Endothelial cell (in vitro differentiated cells): Measurements from ENCODE around the gene ADCY7. TPM values are rescaled to one million over a fixed set of nuclear protein-coding genes. Genes with fewer than 3 reads are reported as not detected.

ENCODE experiments used
- DNase-seq: peaks from one replicate; pipeline ENCODE4 v3.0.0; 2021; ENCODE audit warnings: low spot score
- H3K27ac Mint-ChIP-seq: one replicate; pipeline ENCODE4 v1.8.0; 2021; ENCODE audit warnings: mixed read lengths, inconsistent platforms; ENCODE audit not compliant: unreplicated experiment
- H3K27me3 Mint-ChIP-seq: one replicate; pipeline ENCODE4 v1.8.0; 2021; ENCODE audit warnings: mild to moderate bottlenecking, moderate library complexity, mixed read lengths, inconsistent platforms; ENCODE audit not compliant: unreplicated experiment
- H3K36me3 Mint-ChIP-seq: one replicate; pipeline ENCODE4 v1.8.0; 2021; ENCODE audit warnings: mild to moderate bottlenecking, low read depth, mixed read lengths, inconsistent platforms; ENCODE audit not compliant: unreplicated experiment
- H3K4me1 Mint-ChIP-seq: one replicate; pipeline ENCODE4 v1.8.0; 2021; ENCODE audit warnings: mild to moderate bottlenecking, mixed read lengths, inconsistent platforms; ENCODE audit not compliant: unreplicated experiment
- H3K4me3 Mint-ChIP-seq: one replicate; pipeline ENCODE4 v1.8.0; 2021; ENCODE audit warnings: mild to moderate bottlenecking, mixed read lengths, inconsistent platforms; ENCODE audit not compliant: unreplicated experiment
- H3K9me3 Mint-ChIP-seq: one replicate; pipeline ENCODE4 v1.8.0; 2021; ENCODE audit warnings: mixed read lengths, inconsistent platforms; ENCODE audit not compliant: unreplicated experiment
- total RNA-seq: library from RNA; stranded (reverse); fragmentation: NEBNext Ultra II Directional; extraction: Animal tissue kit (Norgen Biotek cat#: 25700); gene quantifications from one replicate; pipeline ENCODE4 v1.2.1, GENCODE V29; 2021; ENCODE audit not compliant: unreplicated experiment
- TF ChIP-seq, protein P1 (sequence below): fragments of 200-600 bp; sonication (generic); IDR thresholded peaks from one replicate; pipeline ENCODE4 v1.5.0; 2021; ENCODE audit warnings: antibody characterized with exemption; ENCODE audit not compliant: unreplicated experiment

ADCY7 gene
- total RNA-seq, 1 donor from 2014 or later = 3.2 TPM

DNA sequence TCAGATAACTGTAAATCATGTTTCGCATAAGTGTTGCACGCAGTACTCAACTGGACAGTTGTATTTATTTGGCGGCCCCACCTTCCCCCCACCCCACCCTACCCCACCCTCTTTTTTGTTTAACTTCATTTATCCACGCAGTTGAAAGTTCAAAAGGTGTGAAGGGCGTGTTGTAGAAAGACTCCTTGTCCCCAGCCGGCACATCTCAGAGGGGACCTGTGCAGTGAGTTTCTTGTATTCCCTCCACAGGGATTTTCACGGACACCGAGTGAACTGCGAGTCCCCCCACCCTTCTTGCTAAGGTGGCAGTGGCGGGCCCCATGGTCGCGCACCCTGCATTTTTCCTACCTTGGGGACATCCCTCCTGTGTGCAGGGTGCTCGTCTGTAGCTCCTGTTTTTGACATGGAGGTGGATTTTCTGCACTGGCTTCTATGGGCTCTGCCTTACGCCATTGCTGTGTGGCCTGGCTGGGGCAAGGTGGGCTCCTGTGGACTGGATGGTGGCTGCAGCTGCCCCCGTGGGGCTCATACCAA lies 36.2 kb downstream of the ADCY7 start:
- peaks cover 6% of the 10 kb centered on the region for H3K27me3 Mint-ChIP-seq
- no peaks in the 10 kb centered on the region for H3K9me3 Mint-ChIP-seq
- no peak overlapping the region for H3K4me3 Mint-ChIP-seq
- no peaks in the 10 kb centered on the region for H3K36me3 Mint-ChIP-seq
- DNase-seq = no peak
- H3K27ac Mint-ChIP-seq = no peak overlapping the region
- TF ChIP-seq, protein P1, sequence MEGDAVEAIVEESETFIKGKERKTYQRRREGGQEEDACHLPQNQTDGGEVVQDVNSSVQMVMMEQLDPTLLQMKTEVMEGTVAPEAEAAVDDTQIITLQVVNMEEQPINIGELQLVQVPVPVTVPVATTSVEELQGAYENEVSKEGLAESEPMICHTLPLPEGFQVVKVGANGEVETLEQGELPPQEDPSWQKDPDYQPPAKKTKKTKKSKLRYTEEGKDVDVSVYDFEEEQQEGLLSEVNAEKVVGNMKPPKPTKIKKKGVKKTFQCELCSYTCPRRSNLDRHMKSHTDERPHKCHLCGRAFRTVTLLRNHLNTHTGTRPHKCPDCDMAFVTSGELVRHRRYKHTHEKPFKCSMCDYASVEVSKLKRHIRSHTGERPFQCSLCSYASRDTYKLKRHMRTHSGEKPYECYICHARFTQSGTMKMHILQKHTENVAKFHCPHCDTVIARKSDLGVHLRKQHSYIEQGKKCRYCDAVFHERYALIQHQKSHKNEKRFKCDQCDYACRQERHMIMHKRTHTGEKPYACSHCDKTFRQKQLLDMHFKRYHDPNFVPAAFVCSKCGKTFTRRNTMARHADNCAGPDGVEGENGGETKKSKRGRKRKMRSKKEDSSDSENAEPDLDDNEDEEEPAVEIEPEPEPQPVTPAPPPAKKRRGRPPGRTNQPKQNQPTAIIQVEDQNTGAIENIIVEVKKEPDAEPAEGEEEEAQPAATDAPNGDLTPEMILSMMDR = no peak
- peaks cover 3% of the 10 kb centered on the region for H3K4me1 Mint-ChIP-seq

DNA sequence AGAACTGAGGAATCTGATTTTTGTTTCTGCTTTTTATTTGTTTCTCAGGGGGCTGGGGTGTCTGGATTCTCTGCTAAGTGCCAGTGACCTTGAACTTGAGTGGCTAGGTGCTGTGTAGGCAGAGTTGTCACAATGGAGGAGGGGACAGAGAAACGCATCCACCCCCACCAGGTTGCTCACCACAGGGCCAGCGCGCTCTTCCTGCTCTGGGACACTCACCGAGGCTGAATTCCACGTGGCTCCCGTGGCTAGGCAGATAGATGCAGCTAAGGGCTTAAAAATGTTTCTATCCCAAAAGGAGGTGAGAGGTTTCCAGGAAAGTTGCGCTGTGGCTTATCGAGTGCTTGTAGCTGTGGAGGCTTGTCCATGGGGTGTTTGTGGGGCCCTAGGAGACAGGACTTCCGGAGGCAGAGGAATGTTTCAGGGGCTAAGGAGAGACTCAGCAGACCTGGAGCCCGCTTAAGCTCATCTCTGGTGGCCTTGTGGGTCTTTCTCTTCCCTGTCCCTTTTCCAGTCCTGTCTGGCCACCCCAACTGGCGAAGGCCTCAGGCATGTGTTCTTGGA lies 36.8 kb downstream of the ADCY7 start:
- Mint-ChIP-seq H3K27me3 (peaks cover 8% of the 10 kb centered on the region), H3K4me3 (no peak overlapping the region), H3K36me3 (no peaks in the 10 kb centered on the region), H3K4me1 (peaks cover 3% of the 10 kb centered on the region), H3K27ac (no peak overlapping the region), H3K9me3 (no peaks in the 10 kb centered on the region)
- TF ChIP-seq, protein P1 = no peak
- no peak for DNase-seq

DNA sequence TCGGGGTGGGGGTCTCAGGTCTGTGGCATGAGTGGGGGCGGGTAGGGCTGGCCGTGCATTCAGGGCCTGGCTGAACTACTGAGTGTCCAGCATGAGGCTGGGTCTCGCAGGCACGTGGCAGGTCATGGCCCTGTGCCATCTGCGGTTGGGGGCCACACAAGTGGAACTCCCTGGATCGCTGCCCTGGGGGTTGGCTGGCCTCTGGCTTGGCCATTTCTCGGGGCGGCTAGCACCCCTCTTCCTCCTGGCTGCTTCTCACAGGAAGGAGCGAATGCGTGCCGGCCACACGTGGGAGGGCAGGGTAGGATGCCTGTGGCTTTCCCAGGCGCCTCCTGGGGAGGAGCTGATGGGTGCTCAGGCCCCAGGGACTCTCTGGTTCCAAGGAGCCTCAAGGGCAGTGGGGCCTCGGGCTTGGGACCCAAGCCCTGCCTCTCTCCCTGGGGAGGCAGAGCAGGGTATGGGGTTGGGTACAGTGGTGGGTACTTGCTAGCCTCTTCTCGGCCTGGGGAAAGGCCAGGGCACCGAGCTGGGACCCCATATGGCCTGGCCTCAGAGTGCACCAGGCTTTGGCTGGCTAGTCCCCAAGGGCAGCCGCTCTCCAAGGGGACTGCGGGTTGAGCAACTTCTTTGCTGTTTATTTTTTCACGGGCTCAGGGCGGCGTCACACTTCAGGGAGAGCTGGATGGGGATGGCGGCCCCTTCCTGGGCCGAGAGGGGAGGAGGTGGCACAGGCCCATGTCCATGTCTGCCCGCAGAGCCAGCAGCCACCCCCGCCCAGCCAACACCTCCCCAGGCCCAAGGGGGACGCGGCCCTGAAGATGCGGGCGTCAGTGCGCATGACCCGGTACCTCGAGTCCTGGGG lies 37.5 kb downstream of the ADCY7 start:
- H3K27ac Mint-ChIP-seq = no peak overlapping the region
- peaks cover 3% of the 10 kb centered on the region for H3K4me1 Mint-ChIP-seq
- H3K9me3 Mint-ChIP-seq = no peaks in the 10 kb centered on the region
- TF ChIP-seq, protein P1 = no peak
- no peaks in the 10 kb centered on the region for H3K36me3 Mint-ChIP-seq
- H3K4me3 Mint-ChIP-seq = no peak overlapping the region
- DNase-seq = no peak
- peaks cover 8% of the 10 kb centered on the region for H3K27me3 Mint-ChIP-seq

DNA sequence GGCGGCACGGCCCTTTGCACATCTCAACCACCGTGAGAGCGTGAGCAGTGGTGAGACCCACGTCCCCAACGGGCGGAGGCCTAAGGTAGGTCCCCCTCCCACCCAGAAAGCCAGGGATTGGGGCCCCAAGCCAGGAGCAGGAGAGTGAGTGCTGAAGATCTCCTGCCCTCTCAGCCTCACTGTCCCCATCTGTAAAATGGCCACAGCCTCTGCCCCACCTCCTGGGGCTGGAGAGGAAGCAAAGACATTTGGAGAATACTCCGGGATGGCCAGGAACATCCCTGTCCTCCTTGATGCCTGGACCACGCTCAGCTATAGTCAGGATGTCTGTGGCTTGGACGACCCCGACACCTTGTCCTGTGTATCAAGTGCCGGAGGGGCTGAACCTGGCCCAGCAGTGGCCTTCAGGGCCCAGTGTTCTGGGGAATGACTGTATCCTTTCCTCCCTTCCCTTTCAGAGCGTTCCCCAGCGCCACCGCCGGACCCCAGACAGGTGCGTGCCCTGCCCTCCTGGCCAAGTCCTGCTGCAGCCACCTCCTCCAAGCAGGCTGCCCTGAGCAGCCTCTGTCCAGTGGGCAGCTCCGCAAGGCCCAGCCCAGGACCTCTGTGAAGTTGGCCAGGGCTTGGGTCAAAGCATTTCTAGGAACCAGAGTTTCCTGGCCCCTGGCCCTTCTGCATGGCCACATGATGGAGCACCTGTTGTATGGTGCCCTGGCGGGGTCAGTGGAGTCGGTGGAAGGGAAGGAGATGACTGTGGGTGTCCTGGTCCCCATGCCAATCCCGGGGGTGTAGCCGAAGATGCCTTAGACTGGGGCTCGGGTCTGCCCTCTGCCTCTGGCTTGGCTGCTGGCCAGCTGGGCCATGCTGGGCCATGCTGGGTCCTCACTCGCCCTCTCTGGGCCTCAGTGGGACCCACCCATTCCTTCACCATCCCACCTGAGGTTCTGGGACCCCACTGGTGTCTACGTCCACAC lies 38.4 kb downstream of the ADCY7 start:
- Mint-ChIP-seq H3K27ac (no peak overlapping the region), H3K4me3 (no peak overlapping the region), H3K36me3 (no peaks in the 10 kb centered on the region), H3K4me1 (peaks cover 3% of the 10 kb centered on the region), H3K27me3 (peaks cover 8% of the 10 kb centered on the region), H3K9me3 (no peaks in the 10 kb centered on the region)
- no peak for DNase-seq
- TF ChIP-seq, protein P1 = no peak
